Adrenal gland (tissue), 5 donors: ENCODE data around the gene BZW2.

ENCODE experiments used
- POLR2A ChIP-seq, 2 donors: fragments of 450-650 bp; IDR thresholded peaks; one replicate each; pipeline ENCODE4 v1.6.1; 2017; ENCODE audit warnings: antibody characterized with exemption in 2 of 2, mild to moderate bottlenecking in 2 of 2, moderate library complexity in 1 of 2
- TF ChIP-seq, protein P1 (sequence below), 6 experiments: fragments of 450-650 bp in 4 of 6; fragments of 200-600 bp in 2 of 6; sonication (generic) in 1 of 6; IDR thresholded peaks; 1 replicate in 5 of 6; 2 replicates in 1 of 6; pipeline versions ENCODE4 v1.5.1 to v1.8.0; 2016 to 2021; ENCODE audit warnings: antibody characterized with exemption in 6 of 6, mild to moderate bottlenecking in 2 of 6, moderate library complexity in 1 of 6
- donor health status: DM: no; HTN: no; CAD: no.

- TF ChIP-seq, protein P1, sequence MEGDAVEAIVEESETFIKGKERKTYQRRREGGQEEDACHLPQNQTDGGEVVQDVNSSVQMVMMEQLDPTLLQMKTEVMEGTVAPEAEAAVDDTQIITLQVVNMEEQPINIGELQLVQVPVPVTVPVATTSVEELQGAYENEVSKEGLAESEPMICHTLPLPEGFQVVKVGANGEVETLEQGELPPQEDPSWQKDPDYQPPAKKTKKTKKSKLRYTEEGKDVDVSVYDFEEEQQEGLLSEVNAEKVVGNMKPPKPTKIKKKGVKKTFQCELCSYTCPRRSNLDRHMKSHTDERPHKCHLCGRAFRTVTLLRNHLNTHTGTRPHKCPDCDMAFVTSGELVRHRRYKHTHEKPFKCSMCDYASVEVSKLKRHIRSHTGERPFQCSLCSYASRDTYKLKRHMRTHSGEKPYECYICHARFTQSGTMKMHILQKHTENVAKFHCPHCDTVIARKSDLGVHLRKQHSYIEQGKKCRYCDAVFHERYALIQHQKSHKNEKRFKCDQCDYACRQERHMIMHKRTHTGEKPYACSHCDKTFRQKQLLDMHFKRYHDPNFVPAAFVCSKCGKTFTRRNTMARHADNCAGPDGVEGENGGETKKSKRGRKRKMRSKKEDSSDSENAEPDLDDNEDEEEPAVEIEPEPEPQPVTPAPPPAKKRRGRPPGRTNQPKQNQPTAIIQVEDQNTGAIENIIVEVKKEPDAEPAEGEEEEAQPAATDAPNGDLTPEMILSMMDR (IDR thresholded peaks at IDR 0.05): no peak
- TF ChIP-seq POLR2A (IDR thresholded peaks at IDR 0.05): no peak
Observed at GRCh38 chr7:16626388-16626787, 19.6 kb upstream of the BZW2 start.
